ENCODE results near the gene MICU2. TPM values are rescaled to one million over a fixed set of nuclear protein-coding genes. Genes with fewer than 3 reads are reported as not detected.
A peak's percentile ranks its signal among the peaks of the same experiment; 100 is the strongest.

The MICU2 gene
- total RNA-seq, 1 experiment from 2014 or later = 21.8 TPM

- TF ChIP-seq CTCF (IDR thresholded peaks at IDR 0.05; ENCODE audit: unreplicated experiment) = no peak
- Mint-ChIP-seq H3K4me1 (ENCODE audit: insufficient read depth, unreplicated experiment) (peaks cover 16% of the 10 kb centered on the region), H3K4me3 (ENCODE audit: unreplicated experiment) (no peak overlapping the region), H3K27me3 (ENCODE audit: insufficient read depth, unreplicated experiment) (no peaks in the 10 kb centered on the region), H3K36me3 (ENCODE audit: insufficient read depth, unreplicated experiment) (peaks cover 17% of the 10 kb centered on the region), H3K27ac (ENCODE audit: low read depth, unreplicated experiment) (no peak overlapping the region), H3K9me3 (ENCODE audit: unreplicated experiment) (no peaks in the 10 kb centered on the region)
- ChIA-PET POLR2A (no interaction called here), CTCF (interaction anchor here (0.6 to 1.3 kb wide), 2 partner anchors 19 to 149 kb away, joined by 3 read pairs; no protein-coding TSS in a partner anchor)
- BruUV-seq (replicated peaks) = no TSS peak
- DNase-seq (ENCODE audit: unreplicated experiment) = no peak
- intact Hi-C loops (cut with micrococcal nuclease) = no loop called here
Observed at GRCh38 chr13:21538280-21538679, 65.7 kb downstream of the MICU2 start.

GRCh38 chr13:21537105-21537504 lies 66.9 kb downstream of the MICU2 start:
- peaks cover 16% of the 10 kb centered on the region for H3K4me1 Mint-ChIP-seq (ENCODE audit: insufficient read depth, unreplicated experiment)
- peaks cover 17% of the 10 kb centered on the region for H3K36me3 Mint-ChIP-seq (ENCODE audit: insufficient read depth, unreplicated experiment)
- H3K9me3 Mint-ChIP-seq (ENCODE audit: unreplicated experiment) = no peaks in the 10 kb centered on the region
- TF ChIP-seq CTCF (IDR thresholded peaks at IDR 0.05; ENCODE audit: unreplicated experiment) = no peak
- no peaks in the 10 kb centered on the region for H3K27me3 Mint-ChIP-seq (ENCODE audit: insufficient read depth, unreplicated experiment)
- CTCF ChIA-PET = interaction anchor here (0.7 to 1.0 kb wide), 2 partner anchors 26 to 55 kb away, joined by 3 to 7 read pairs; no protein-coding TSS in a partner anchor
- peak; percentile 5 for DNase-seq (ENCODE audit: unreplicated experiment)
- BruUV-seq (replicated peaks) = no TSS peak
- intact Hi-C loops (cut with micrococcal nuclease) = no loop called here
- no peak overlapping the region for H3K4me3 Mint-ChIP-seq (ENCODE audit: unreplicated experiment)
- POLR2A ChIA-PET = interaction anchor here (1.4 kb wide), 1 partner anchor 12 kb away, joined by 3 read pairs; no protein-coding TSS in a partner anchor
- no peak overlapping the region for H3K27ac Mint-ChIP-seq (ENCODE audit: low read depth, unreplicated experiment)

- peaks cover 11% of the 10 kb centered on the region for H3K4me1 Mint-ChIP-seq (ENCODE audit: insufficient read depth, unreplicated experiment)
- ChIA-PET POLR2A (no interaction called here), CTCF (no interaction called here)
- peaks cover 17% of the 10 kb centered on the region for H3K36me3 Mint-ChIP-seq (ENCODE audit: insufficient read depth, unreplicated experiment)
- no peaks in the 10 kb centered on the region for H3K27me3 Mint-ChIP-seq (ENCODE audit: insufficient read depth, unreplicated experiment)
- no peak overlapping the region for H3K4me3 Mint-ChIP-seq (ENCODE audit: unreplicated experiment)
- H3K27ac Mint-ChIP-seq (ENCODE audit: low read depth, unreplicated experiment) = no peak overlapping the region
- no peak for TF ChIP-seq CTCF (IDR thresholded peaks at IDR 0.05; ENCODE audit: unreplicated experiment)
- H3K9me3 Mint-ChIP-seq (ENCODE audit: unreplicated experiment) = no peaks in the 10 kb centered on the region
- intact Hi-C loops (cut with micrococcal nuclease) = no loop called here
- no peak for DNase-seq (ENCODE audit: unreplicated experiment)
- no TSS peak for BruUV-seq (replicated peaks)
Observed at GRCh38 chr13:21534760-21535159, 69.2 kb downstream of the MICU2 start.

- H3K4me1 Mint-ChIP-seq (ENCODE audit: insufficient read depth, unreplicated experiment) = no peaks in the 10 kb centered on the region
- H3K4me3 Mint-ChIP-seq (ENCODE audit: unreplicated experiment) = no peak overlapping the region
- no peak overlapping the region for H3K27ac Mint-ChIP-seq (ENCODE audit: low read depth, unreplicated experiment)
- DNase-seq (ENCODE audit: unreplicated experiment) = no peak
- no peaks in the 10 kb centered on the region for H3K27me3 Mint-ChIP-seq (ENCODE audit: insufficient read depth, unreplicated experiment)
- intact Hi-C loops (cut with micrococcal nuclease) = no loop called here
- H3K36me3 Mint-ChIP-seq (ENCODE audit: insufficient read depth, unreplicated experiment) = peaks cover 9% of the 10 kb centered on the region
- CTCF ChIA-PET = no interaction called here
- TF ChIP-seq CTCF (IDR thresholded peaks at IDR 0.05; ENCODE audit: unreplicated experiment) = no peak
- BruUV-seq (replicated peaks) = no TSS peak
- H3K9me3 Mint-ChIP-seq (ENCODE audit: unreplicated experiment) = no peaks in the 10 kb centered on the region
- POLR2A ChIA-PET = interaction anchor here (0.6 to 1.0 kb wide), 2 partner anchors 21 to 72 kb away, joined by 3 read pairs; partner anchors contain the start of gene MICU2
Observed at GRCh38 chr13:21531455-21531854, 72.5 kb downstream of the MICU2 start.
